RWPE2 (cell line): ENCODE measurements around the gene PLEKHH1.
A peak's percentile ranks its signal among the peaks of the same experiment; 100 is the strongest.

Experiments
- ATAC-seq: fragments of 200-7000 bp; cut with Tn5 transposase; 3 replicates; pipeline ENCODE4 v1.9.1; 2021; ENCODE audit warnings: low read depth
- DNase-seq: peaks from one replicate; pipeline ENCODE4 v3.0.0-alpha.2; 2020; ENCODE audit warnings: low spot score
- H3K27ac ChIP-seq: fragments of 450-650 bp; 2 replicates; pipeline ENCODE4 v1.5.1; 2017; ENCODE audit warnings: mild to moderate bottlenecking; ENCODE audit not compliant: poor library complexity, severe bottlenecking
- H3K27me3 ChIP-seq: fragments of 250-450 bp; sonication (Bioruptor Pico); 2 replicates; pipeline ENCODE4 v1.5.1; 2021; ENCODE audit warnings: mild to moderate bottlenecking, moderate library complexity; ENCODE audit not compliant: insufficient read depth, poor library complexity, severe bottlenecking
- H3K36me3 ChIP-seq: fragments of 250-450 bp; sonication (Bioruptor Pico); 2 replicates; pipeline ENCODE4 v1.5.1; 2020; ENCODE audit warnings: low read depth, mild to moderate bottlenecking, moderate library complexity
- H3K4me1 ChIP-seq: fragments of 250-450 bp; sonication (Bioruptor Pico); 2 replicates; pipeline ENCODE4 v1.5.1; 2021; ENCODE audit warnings: mild to moderate bottlenecking, moderate library complexity; ENCODE audit not compliant: insufficient read depth, poor library complexity, severe bottlenecking
- H3K4me3 ChIP-seq: fragments of 250-450 bp; sonication (Bioruptor Pico); 2 replicates; pipeline ENCODE4 v1.5.1; 2021; ENCODE audit warnings: mild to moderate bottlenecking, moderate library complexity; ENCODE audit not compliant: severe bottlenecking
- H3K9me3 ChIP-seq: fragments of 250-450 bp; sonication (Bioruptor Pico); 2 replicates; pipeline ENCODE4 v1.5.1; 2021; ENCODE audit warnings: mild to moderate bottlenecking, moderate library complexity; ENCODE audit not compliant: severe bottlenecking
- TF ChIP-seq, protein P1 (sequence below): fragments of 450-650 bp; IDR thresholded peaks from one replicate; pipeline ENCODE4 v1.5.1; 2017; ENCODE audit warnings: mild to moderate bottlenecking, moderate library complexity; ENCODE audit not compliant: poor library complexity, severe bottlenecking

PLEKHH1 gene

DNA sequence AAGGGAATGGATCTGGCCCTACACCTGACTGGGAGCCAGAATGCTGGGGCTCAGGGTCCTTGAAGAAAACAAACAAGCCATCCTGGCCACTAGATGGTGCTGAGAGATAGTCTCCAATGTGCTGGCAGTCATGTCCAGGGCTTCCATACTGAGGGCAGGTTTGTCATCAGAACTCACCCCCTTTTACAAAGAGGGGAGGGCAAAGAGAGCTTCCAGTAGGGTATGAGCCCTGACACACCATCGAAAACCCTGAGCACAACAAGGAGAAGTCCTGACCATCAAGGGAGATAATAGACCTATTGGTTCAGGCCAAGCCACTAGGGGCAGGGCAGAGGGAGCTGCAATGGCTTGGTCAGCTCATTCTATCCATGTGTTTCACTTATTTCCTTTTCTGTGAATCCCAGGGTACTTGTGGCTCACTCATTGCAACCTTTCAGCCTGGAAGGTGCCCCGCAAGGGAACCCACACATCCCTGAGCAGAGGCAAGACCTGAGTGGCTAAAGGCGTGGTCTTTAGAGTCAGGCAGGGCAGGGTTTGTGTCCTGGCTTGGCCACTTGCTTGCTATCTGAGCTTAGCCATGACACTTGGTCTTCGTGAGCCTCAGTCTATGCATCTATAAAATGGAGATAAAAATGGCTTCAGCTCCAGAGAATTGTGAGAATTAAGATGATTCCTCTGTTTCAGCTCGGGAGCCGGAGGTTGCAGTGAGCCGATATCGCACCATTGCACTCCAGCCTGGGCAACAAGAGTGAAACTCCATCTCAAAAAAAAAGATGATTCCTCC, 6.2 kb upstream of the PLEKHH1 start:
- Histone ChIP-seq H3K4me3 (no peak overlapping the region), H3K9me3 (no peaks in the 10 kb centered on the region), H3K4me1 (no peaks in the 10 kb centered on the region), H3K36me3 (no peaks in the 10 kb centered on the region), H3K27me3 (no peaks in the 10 kb centered on the region), H3K27ac (no peak overlapping the region)
- DNase-seq: no peak
- TF ChIP-seq, protein P1, sequence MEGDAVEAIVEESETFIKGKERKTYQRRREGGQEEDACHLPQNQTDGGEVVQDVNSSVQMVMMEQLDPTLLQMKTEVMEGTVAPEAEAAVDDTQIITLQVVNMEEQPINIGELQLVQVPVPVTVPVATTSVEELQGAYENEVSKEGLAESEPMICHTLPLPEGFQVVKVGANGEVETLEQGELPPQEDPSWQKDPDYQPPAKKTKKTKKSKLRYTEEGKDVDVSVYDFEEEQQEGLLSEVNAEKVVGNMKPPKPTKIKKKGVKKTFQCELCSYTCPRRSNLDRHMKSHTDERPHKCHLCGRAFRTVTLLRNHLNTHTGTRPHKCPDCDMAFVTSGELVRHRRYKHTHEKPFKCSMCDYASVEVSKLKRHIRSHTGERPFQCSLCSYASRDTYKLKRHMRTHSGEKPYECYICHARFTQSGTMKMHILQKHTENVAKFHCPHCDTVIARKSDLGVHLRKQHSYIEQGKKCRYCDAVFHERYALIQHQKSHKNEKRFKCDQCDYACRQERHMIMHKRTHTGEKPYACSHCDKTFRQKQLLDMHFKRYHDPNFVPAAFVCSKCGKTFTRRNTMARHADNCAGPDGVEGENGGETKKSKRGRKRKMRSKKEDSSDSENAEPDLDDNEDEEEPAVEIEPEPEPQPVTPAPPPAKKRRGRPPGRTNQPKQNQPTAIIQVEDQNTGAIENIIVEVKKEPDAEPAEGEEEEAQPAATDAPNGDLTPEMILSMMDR: peak; percentile 98
- ATAC-seq: peak; percentile 83

DNA sequence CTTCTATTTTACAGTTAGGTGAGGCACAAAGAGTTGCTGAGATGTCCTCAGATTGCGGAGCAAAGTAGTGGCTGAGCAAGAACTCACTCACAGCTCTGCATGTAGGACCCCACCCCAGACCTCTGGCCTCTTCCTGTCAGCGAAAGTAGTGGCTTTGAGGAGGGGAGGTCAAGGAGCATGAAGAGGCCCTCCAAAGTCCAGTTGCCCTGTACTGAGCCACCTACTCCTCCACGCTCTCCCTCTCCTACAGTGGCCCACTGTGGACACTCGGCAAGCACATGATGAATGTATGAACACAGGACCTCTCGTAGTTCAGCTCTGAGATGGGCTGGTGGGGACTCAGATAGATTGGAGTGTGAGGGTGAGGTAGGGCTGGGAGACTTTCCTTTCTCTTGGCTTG, 5.3 kb upstream of the PLEKHH1 start:
- no peaks in the 10 kb centered on the region for H3K9me3 ChIP-seq
- ATAC-seq (no peak), DNase-seq (no peak)
- H3K4me3 ChIP-seq: no peak overlapping the region
- no peak overlapping the region for H3K27ac ChIP-seq
- no peaks in the 10 kb centered on the region for H3K27me3 ChIP-seq
- H3K4me1 ChIP-seq: no peaks in the 10 kb centered on the region
- TF ChIP-seq, protein P1: no peak
- no peaks in the 10 kb centered on the region for H3K36me3 ChIP-seq

DNA sequence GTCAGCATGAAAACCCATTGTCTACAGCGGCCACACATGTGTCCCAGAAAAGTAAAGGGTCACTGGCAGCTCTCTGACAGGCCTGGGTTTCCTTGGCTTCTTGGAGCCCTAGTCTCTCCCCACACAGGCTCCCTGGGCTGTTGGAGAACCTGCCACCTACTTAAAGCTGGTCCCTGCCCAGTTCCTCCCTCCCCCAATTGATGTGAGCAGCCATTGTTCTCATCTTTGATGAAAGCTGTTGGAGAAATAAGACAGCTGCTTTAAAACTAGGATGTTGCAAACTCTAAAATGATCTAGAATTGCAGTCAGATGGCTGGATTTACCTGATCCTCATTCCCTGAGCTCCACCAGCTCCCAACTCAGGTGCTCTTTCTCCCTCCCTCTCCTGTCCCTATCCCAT, 4.8 kb upstream of the PLEKHH1 start:
- Histone ChIP-seq H3K4me3 (no peak overlapping the region), H3K9me3 (no peaks in the 10 kb centered on the region), H3K36me3 (no peaks in the 10 kb centered on the region), H3K27ac (no peak overlapping the region), H3K4me1 (no peaks in the 10 kb centered on the region), H3K27me3 (no peaks in the 10 kb centered on the region)
- DNase-seq (no peak), ATAC-seq (no peak)
- TF ChIP-seq, protein P1: no peak

DNA sequence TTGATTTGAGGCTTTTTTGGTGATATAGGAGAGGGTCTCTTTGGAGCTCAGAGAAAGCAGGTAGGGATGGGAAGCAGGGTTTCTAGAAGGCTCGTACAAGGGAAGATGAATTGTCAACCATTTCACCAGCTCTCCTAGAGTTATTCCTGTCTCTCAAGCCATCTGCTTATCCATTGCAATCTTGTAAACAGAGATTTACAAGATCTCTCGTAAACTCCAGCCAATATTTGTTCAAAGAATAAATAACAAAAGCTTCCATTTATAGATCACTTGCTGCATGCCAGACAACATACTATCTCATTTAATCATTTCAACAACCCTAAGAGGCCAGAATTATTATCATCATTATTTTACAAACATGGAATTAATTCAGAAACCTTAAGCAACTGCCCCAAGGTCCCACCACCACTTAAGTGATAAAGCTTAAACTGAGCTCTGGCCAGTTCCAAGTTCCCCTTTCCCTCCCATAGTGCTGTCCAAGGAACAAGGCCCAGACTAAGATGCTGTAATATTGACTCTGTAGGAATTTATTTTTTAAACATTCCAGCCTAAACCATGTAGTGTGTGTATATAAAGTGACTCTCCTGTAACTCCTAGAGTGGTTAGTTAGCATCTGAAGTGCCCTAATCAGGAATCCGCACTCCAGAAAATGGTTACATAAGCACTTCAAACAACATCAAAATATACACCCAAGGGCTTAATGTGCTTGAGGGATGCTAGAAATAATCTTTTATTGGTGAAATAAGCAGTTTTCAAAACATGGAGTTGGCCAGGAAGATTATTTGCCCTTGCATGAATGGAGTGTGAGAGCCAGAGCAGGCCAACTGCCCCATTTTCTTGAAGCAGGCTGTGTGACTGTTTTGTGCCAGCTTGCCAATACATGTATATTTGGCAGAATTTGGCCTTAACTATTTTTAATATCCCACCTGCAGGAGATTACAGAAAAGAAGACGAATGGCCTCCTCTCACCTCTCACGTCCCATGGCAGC, 2.8 kb upstream of the PLEKHH1 start:
- DNase-seq (no peak), ATAC-seq (no peak)
- H3K27me3 ChIP-seq: no peaks in the 10 kb centered on the region
- no peak overlapping the region for H3K27ac ChIP-seq
- no peaks in the 10 kb centered on the region for H3K4me1 ChIP-seq
- no peak overlapping the region for H3K4me3 ChIP-seq
- no peaks in the 10 kb centered on the region for H3K36me3 ChIP-seq
- TF ChIP-seq, protein P1: no peak
- H3K9me3 ChIP-seq: no peaks in the 10 kb centered on the region
